K562 (cell line): ENCODE results near the gene GPR37L1. TPM values are rescaled to one million over a fixed set of nuclear protein-coding genes. Genes with fewer than 3 reads are reported as not detected.
A peak's percentile ranks its signal among the peaks of the same experiment; 100 is the strongest.

ENCODE experiments used
- BCL6 ChIP-seq: fragments of 250-450 bp; sonication (Bioruptor Pico); IDR thresholded peaks from 2 replicates; pipeline ENCODE4 v1.4.0; 2020
- CBFA2T2 ChIP-seq: fragments of 450-650 bp; conservative IDR thresholded peaks from 2 replicates; pipeline ENCODE4 v1.6.1; 2017; ENCODE audit warnings: mild to moderate bottlenecking
- CBX8 ChIP-seq: fragments of 200-600 bp; sonication (generic); IDR thresholded peaks from 2 replicates; pipeline ENCODE4 v1.6.1; 2012; ENCODE audit warnings: borderline replicate concordance, mixed run types, low read depth, mild to moderate bottlenecking, moderate library complexity, mixed read lengths, low read length, control low read depth, inconsistent platforms; ENCODE audit not compliant: poor library complexity, severe bottlenecking; ENCODE audit errors: extremely low read depth
- ELF4 ChIP-seq: fragments of 450-650 bp; formaldehyde crosslinking; IDR thresholded peaks from 2 replicates; pipeline ENCODE4 v1.4.0; 2022; ENCODE audit warnings: missing genetic modification characterization
- EWSR1 ChIP-seq: fragments of 450-650 bp; IDR thresholded peaks from 2 replicates; pipeline ENCODE4 v1.6.1; 2018; ENCODE audit warnings: borderline replicate concordance, mild to moderate bottlenecking, low read depth, moderate library complexity; ENCODE audit not compliant: partially characterized antibody
- FIP1L1 ChIP-seq: fragments of 200-400 bp; formaldehyde crosslinking; IDR thresholded peaks from 2 replicates; pipeline ENCODE4 v1.6.1; 2018; ENCODE audit warnings: mild to moderate bottlenecking, low read depth, low read length; ENCODE audit not compliant: poor library complexity, severe bottlenecking
- FOXJ2 ChIP-seq: fragments of 200-800 bp; sonication (Bioruptor generic); IDR thresholded peaks from 2 replicates; pipeline ENCODE4 v1.6.1; 2016; ENCODE audit warnings: missing genetic modification characterization, missing compliant biosample characterization
- GABPB1 ChIP-seq: sonication (generic); formaldehyde crosslinking; IDR thresholded peaks from 2 replicates; pipeline ENCODE4 v1.8.0; 2022; ENCODE audit warnings: mild to moderate bottlenecking, missing genetic modification reagents
- KAT8 ChIP-seq: fragments of 450-650 bp; IDR thresholded peaks from 2 replicates; pipeline ENCODE4 v1.6.1; 2016; ENCODE audit warnings: low read depth, mild to moderate bottlenecking
- PHF20 ChIP-seq: fragments of 450-650 bp; IDR thresholded peaks from 2 replicates; pipeline ENCODE4 v1.6.1; 2018; ENCODE audit not compliant: partially characterized antibody
- SMAD3 ChIP-seq: fragments of 450-650 bp; formaldehyde crosslinking; conservative IDR thresholded peaks from 2 replicates; pipeline ENCODE4 v1.4.0; 2020; ENCODE audit warnings: mild to moderate bottlenecking
- SMARCC2 ChIP-seq: fragments of 450-650 bp; IDR thresholded peaks from 2 replicates; pipeline ENCODE4 v1.6.1; 2017; ENCODE audit warnings: antibody characterized with exemption, moderate library complexity, mild to moderate bottlenecking, low read depth
- ZFX ChIP-seq: sonication (generic); formaldehyde crosslinking; IDR thresholded peaks from 2 replicates; pipeline ENCODE4 v1.8.0; 2022; ENCODE audit warnings: mild to moderate bottlenecking, missing genetic modification reagents, moderate library complexity
- ZNF384 ChIP-seq: IDR thresholded peaks from 2 replicates; pipeline ENCODE4 v1.6.1; 2012; ENCODE audit warnings: low read depth, low read length, improper control_type of control experiment
- ZNF551 ChIP-seq: fragments of 250-450 bp; sonication (Bioruptor Pico); IDR thresholded peaks from 2 replicates; pipeline ENCODE4 v1.5.0; 2021; ENCODE audit warnings: mild to moderate bottlenecking, moderate library complexity
- polyA plus RNA-seq, 8 experiments: library from polyadenylated mRNA; depleted of rRNA in 4 of 8; stranded (reverse) in 5 of 8; unstranded in 3 of 8; fragments of >200 nt; fragmentation: Nextera tagmentation in 2 of 8; fragmentation: Illumina TruSeq in 1 of 8; extraction: Ambion mirVana in 2 of 8; extraction: Trizol in 1 of 8; gene quantifications; 2 replicates each; pipeline versions ENCODE4 v1.2.1 to v1.2.3, GENCODE V29; 2011 to 2014; ENCODE audit warnings: inconsistent platforms in 1 of 8, missing spikeins in 1 of 8
- total RNA-seq, 7 experiments: library from RNA; depleted of rRNA in 6 of 7; stranded (reverse); fragments of >200 nt in 6 of 7; fragmentation: Illumina TruSeq in 2 of 7; extraction: Trizol in 2 of 7; gene quantifications; 2 replicates each; pipeline versions ENCODE4 v1.2.1 to v1.2.3, GENCODE V29; 2011 to 2021; ENCODE audit warnings: low replicate concordance in 1 of 7
- TF ChIP-seq, protein P1 (sequence below), 2 experiments: fragments of 450-650 bp; conservative IDR thresholded peaks; 2 replicates each; pipeline ENCODE4 v1.6.1; 2017; ENCODE audit warnings: mild to moderate bottlenecking in 2 of 2, moderate library complexity in 2 of 2
- TF ChIP-seq, protein P2 (sequence below): fragments of 250-450 bp; sonication (Bioruptor Pico); IDR thresholded peaks from 2 replicates; pipeline ENCODE4 v1.8.0; 2021; ENCODE audit warnings: moderate library complexity, mild to moderate bottlenecking, inconsistent platforms
- TF ChIP-seq, protein P3 (sequence below): fragments of 250-450 bp; sonication (Bioruptor Pico); IDR thresholded peaks from 2 replicates; pipeline ENCODE4 v1.4.0; 2020; ENCODE audit warnings: mild to moderate bottlenecking, moderate library complexity
- TF ChIP-seq, protein P4 (sequence below): sonication (generic); formaldehyde crosslinking; IDR thresholded peaks from 2 replicates; pipeline ENCODE4 v1.8.0; 2022; ENCODE audit warnings: missing genetic modification reagents, mild to moderate bottlenecking, moderate library complexity, borderline replicate concordance
- TF ChIP-seq, protein P5 (sequence below): sonication (generic); formaldehyde crosslinking; IDR thresholded peaks from 2 replicates; pipeline ENCODE4 v1.5.0; 2020; ENCODE audit warnings: missing genetic modification reagents

The GPR37L1 gene
- total and polyA plus RNA-seq, 9 of the 15 experiments (the other 6 are each of a cell fraction or from before 2014, with no cell fraction given), result not detected

DNA sequence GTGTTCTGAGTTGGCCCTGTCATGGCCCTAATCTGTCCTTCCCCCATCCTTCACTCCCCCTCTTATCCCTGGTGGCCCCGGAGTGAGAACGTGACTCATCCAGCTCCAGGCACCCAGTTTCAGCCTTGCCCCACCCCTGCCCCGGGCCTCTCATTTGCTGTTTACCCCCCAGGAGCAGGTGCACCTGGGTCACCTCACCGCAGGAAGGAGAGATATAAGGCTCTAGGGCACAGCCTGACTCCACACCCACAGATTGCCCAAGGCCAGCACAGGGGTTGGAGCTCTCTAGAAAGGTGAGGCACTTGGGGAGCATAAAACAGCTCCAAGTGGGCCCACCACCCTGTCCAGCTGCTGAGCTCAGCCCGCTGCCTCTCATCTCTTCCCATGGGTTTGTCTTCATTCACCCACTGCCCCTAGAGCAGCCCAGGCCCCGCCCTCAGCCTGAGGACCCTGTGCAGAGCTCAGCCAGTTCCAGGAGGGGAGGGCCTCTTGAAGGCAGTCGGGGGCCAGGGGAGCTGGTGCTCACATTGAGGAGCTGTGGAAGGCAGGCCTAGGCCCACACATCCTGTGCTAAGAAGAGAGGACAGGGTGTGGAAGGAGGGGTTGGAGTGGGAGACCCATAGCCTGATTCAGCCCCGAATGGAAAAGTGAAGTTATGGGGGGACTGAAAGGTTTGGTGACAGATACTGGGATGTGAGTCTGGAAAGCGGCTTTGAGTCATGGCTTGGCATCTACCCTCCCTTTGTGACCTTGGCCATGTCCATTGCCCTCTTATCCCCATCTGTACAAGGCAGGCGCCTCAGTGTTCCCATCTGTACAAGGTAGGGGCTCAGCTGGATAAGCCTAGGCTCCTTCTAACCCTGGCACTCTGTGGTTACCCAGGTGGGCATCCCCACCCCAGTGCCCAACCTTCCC lies 16.1 kb upstream of the GPR37L1 start (continued):
- TF ChIP-seq, protein P1, sequence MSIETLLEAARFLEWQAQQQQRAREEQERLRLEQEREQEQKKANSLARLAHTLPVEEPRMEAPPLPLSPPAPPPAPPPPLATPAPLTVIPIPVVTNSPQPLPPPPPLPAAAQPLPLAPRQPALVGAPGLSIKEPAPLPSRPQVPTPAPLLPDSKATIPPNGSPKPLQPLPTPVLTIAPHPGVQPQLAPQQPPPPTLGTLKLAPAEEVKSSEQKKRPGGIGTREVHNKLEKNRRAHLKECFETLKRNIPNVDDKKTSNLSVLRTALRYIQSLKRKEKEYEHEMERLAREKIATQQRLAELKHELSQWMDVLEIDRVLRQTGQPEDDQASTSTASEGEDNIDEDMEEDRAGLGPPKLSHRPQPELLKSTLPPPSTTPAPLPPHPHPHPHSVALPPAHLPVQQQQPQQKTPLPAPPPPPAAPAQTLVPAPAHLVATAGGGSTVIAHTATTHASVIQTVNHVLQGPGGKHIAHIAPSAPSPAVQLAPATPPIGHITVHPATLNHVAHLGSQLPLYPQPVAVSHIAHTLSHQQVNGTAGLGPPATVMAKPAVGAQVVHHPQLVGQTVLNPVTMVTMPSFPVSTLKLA (conservative IDR thresholded peaks at IDR 0.05), result peak in 1 of 2 experiments; percentile 29; a peak in 1 of 4 replicates
- TF ChIP-seq PHF20 (no peak), ZNF551 (no peak), ZFX (CRISPR knock-in tag) (0 out of 2 replicates have a peak, but pooled peaks have one; percentile 4), SMARCC2 (peak; percentile 75; the same call in 1 of the 2 replicates), EWSR1 (no peak), CBX8 (no peak), GABPB1 (CRISPR knock-in tag) (no peak), ELF4 (CRISPR knock-in tag) (no peak), FOXJ2 (tag) (no peak), ZNF384 (no peak), SMAD3 (no peak), BCL6 (no peak), KAT8 (no peak), CBFA2T2 (peak; percentile 66), FIP1L1 (no peak)
- TF ChIP-seq, protein P2, sequence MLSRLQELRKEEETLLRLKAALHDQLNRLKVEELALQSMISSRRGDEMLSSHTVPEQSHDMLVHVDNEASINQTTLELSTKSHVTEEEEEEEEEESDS (CRISPR knock-in tag), result no peak
- TF ChIP-seq, protein P3, sequence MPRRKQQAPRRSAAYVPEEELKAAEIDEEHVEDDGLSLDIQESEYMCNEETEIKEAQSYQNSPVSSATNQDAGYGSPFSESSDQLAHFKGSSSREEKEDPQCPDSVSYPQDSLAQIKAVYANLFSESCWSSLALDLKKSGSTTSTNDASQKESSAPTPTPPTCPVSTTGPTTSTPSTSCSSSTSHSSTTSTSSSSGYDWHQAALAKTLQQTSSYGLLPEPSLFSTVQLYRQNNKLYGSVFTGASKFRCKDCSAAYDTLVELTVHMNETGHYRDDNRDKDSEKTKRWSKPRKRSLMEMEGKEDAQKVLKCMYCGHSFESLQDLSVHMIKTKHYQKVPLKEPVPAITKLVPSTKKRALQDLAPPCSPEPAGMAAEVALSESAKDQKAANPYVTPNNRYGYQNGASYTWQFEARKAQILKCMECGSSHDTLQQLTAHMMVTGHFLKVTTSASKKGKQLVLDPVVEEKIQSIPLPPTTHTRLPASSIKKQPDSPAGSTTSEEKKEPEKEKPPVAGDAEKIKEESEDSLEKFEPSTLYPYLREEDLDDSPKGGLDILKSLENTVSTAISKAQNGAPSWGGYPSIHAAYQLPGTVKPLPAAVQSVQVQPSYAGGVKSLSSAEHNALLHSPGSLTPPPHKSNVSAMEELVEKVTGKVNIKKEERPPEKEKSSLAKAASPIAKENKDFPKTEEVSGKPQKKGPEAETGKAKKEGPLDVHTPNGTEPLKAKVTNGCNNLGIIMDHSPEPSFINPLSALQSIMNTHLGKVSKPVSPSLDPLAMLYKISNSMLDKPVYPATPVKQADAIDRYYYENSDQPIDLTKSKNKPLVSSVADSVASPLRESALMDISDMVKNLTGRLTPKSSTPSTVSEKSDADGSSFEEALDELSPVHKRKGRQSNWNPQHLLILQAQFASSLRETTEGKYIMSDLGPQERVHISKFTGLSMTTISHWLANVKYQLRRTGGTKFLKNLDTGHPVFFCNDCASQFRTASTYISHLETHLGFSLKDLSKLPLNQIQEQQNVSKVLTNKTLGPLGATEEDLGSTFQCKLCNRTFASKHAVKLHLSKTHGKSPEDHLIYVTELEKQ (CRISPR knock-in tag), result no peak
- TF ChIP-seq, protein P4, sequence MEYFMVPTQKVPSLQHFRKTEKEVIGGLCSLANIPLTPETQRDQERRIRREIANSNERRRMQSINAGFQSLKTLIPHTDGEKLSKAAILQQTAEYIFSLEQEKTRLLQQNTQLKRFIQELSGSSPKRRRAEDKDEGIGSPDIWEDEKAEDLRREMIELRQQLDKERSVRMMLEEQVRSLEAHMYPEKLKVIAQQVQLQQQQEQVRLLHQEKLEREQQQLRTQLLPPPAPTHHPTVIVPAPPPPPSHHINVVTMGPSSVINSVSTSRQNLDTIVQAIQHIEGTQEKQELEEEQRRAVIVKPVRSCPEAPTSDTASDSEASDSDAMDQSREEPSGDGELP, result no peak
- TF ChIP-seq, protein P5, sequence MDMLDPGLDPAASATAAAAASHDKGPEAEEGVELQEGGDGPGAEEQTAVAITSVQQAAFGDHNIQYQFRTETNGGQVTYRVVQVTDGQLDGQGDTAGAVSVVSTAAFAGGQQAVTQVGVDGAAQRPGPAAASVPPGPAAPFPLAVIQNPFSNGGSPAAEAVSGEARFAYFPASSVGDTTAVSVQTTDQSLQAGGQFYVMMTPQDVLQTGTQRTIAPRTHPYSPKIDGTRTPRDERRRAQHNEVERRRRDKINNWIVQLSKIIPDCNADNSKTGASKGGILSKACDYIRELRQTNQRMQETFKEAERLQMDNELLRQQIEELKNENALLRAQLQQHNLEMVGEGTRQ (CRISPR knock-in tag), result no peak
